Measurements from ENCODE around the gene WDR18. TPM values are rescaled to one million over a fixed set of nuclear protein-coding genes. Genes with fewer than 3 reads are reported as not detected.

Gene WDR18
- total RNA-seq, 1 experiment from 2014 or later = 124 TPM

GRCh38 chr19:960601-960938 is 23.6 kb upstream of the WDR18 start:
- intact Hi-C loops (cut with micrococcal nuclease) = no loop called here
- no peaks in the 10 kb centered on the region for H3K9me2 ChIP-seq (ENCODE audit: insufficient read depth)
- H4K20me1 ChIP-seq (ENCODE audit: insufficient read depth) = no peaks in the 10 kb centered on the region
- no peak overlapping the region for H3K4me2 ChIP-seq (ENCODE audit: low read length)
- ChIA-PET POLR2A (interaction anchor here (1.3 kb wide), 1 partner anchor 23 kb away, joined by 3 read pairs; the partner anchor contains the start of gene WDR18), RAD21 (ENCODE audit: low non-redundant PET in 1 of 2, low total read pairs in 2 of 2, uncharacterized antibody in 2 of 2, unreplicated experiment in 2 of 2) (no interaction called here), CTCF (interaction anchor here (0.9 kb wide), 1 partner anchor 10 kb away, joined by 3 read pairs; no protein-coding TSS in a partner anchor)
- ATAC-seq (no peak), DNase-seq (ENCODE audit: low read depth, low spot score) (no peak)
- H3K9ac ChIP-seq (ENCODE audit: low read length) = no peak overlapping the region
- H3K27me3 ChIP-seq (ENCODE audit: insufficient read depth, low read length) = no peaks in the 10 kb centered on the region
- H2AFZ ChIP-seq (ENCODE audit: low read depth, low read length, poor library complexity, severe bottlenecking) = no peak overlapping the region
- no peak overlapping the region for H3K4me3 ChIP-seq (replicated peaks in 1 of 2; ENCODE audit: low read depth in 1 of 2, low read length in 2 of 2)
- H3K4me1 ChIP-seq (ENCODE audit: control insufficient read depth in 1 of 2, insufficient read depth in 2 of 2, low read length in 2 of 2) = peaks cover 43 to 68% of the 10 kb centered on the region in 2 experiments
- peaks cover 4% of the 10 kb centered on the region; the same call in 1 of the 2 replicates for H3K79me2 ChIP-seq (ENCODE audit: insufficient read depth, low read length)
- no TSS peak for BruUV-seq (replicated peaks)
- H3K27ac ChIP-seq (ENCODE audit: low read depth, low read length) = no peak overlapping the region
- H3K36me3 ChIP-seq (ENCODE audit: control insufficient read depth in 1 of 2, insufficient read depth in 2 of 2, low read length in 2 of 2) = peaks cover 0 to 12% of the 10 kb centered on the region in 2 experiments; a peak in 2 of 4 replicates
- TF ChIP-seq RAD21 (IDR thresholded peaks at IDR 0.05; ENCODE audit: low read depth) = no peak
- TF ChIP-seq, protein P1, sequence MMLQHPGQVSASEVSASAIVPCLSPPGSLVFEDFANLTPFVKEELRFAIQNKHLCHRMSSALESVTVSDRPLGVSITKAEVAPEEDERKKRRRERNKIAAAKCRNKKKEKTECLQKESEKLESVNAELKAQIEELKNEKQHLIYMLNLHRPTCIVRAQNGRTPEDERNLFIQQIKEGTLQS (IDR thresholded peaks at IDR 0.05) = no peak
- TF ChIP-seq YY1 (IDR thresholded peaks at IDR 0.05; ENCODE audit: extremely low read depth, insufficient replicate concordance, low read depth, low read length) = no peak
- TF ChIP-seq CBX3 (IDR thresholded peaks at IDR 0.05; ENCODE audit: low read depth) = no peak
- TF ChIP-seq, protein P2, sequence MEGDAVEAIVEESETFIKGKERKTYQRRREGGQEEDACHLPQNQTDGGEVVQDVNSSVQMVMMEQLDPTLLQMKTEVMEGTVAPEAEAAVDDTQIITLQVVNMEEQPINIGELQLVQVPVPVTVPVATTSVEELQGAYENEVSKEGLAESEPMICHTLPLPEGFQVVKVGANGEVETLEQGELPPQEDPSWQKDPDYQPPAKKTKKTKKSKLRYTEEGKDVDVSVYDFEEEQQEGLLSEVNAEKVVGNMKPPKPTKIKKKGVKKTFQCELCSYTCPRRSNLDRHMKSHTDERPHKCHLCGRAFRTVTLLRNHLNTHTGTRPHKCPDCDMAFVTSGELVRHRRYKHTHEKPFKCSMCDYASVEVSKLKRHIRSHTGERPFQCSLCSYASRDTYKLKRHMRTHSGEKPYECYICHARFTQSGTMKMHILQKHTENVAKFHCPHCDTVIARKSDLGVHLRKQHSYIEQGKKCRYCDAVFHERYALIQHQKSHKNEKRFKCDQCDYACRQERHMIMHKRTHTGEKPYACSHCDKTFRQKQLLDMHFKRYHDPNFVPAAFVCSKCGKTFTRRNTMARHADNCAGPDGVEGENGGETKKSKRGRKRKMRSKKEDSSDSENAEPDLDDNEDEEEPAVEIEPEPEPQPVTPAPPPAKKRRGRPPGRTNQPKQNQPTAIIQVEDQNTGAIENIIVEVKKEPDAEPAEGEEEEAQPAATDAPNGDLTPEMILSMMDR (IDR thresholded peaks at IDR 0.05 in 2 of 3, conservative IDR thresholded peaks at IDR 0.05 in 1 of 3; ENCODE audit: borderline replicate concordance in 1 of 3, insufficient read depth in 1 of 3, low read depth in 2 of 3, low read length in 2 of 3) = no peak
- no peak for TF ChIP-seq SRF (IDR thresholded peaks at IDR 0.05; ENCODE audit: low read depth)
- TF ChIP-seq POLR2A (IDR thresholded peaks at IDR 0.05; ENCODE audit: borderline replicate concordance, extremely low read depth, insufficient read depth, insufficient read length) = no peak
- TF ChIP-seq CEBPB (IDR thresholded peaks at IDR 0.05; ENCODE audit: low read depth) = no peak
- TF ChIP-seq SP1 (IDR thresholded peaks at IDR 0.05; ENCODE audit: low read depth) = no peak
- no peaks in the 10 kb centered on the region for H3K9me3 ChIP-seq (ENCODE audit: control insufficient read depth in 1 of 2, insufficient read depth in 1 of 2, low read depth in 1 of 2, low read length in 2 of 2)

Measured in HCT116 (cell line).